OCI-LY1 (cell line): ENCODE results near the gene SLC35F6.
"Not testable (repeated sequence)": the region's sequence is repeated elsewhere in the genome, so short reads cannot be mapped to it uniquely, and the experiment has no call there.

Experiments
- EZH2 ChIP-seq: fragments of 200-600 bp; sonication (generic), shearing (Covaris generic); IDR thresholded peaks from 2 replicates; pipeline ENCODE4 v1.8.0; 2017; ENCODE audit warnings: borderline replicate concordance, mixed run types, mild to moderate bottlenecking, antibody characterized with exemption, low read length, moderate library complexity, mixed read lengths
- TF ChIP-seq, protein P1 (sequence below): fragments of 200-600 bp; sonication (generic), shearing (Covaris generic); IDR thresholded peaks from 2 replicates; pipeline ENCODE4 v1.5.1; 2017; ENCODE audit warnings: mild to moderate bottlenecking, antibody characterized with exemption, low read length, moderate library complexity, mixed read lengths

DNA sequence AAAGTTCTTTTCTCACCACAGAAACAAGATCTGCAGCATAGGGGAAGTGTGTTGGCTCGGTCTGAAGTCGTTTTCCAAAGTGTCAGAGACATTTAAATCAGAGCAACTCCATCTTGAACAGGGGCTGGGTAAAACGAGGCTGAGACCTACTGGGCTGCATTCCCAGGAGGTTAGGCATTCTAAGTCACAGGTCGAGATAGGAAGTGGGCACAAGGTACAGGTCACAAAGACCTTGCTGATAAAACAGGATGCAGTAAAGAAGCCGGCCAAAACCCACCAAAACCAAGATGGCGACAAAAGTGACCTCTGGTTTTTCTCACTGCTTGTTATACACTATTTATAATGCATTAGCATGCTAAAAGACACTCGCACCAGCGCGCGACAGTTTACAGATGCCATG lies 3.1 kb upstream of the SLC35F6 start:
- TF ChIP-seq, protein P1, sequence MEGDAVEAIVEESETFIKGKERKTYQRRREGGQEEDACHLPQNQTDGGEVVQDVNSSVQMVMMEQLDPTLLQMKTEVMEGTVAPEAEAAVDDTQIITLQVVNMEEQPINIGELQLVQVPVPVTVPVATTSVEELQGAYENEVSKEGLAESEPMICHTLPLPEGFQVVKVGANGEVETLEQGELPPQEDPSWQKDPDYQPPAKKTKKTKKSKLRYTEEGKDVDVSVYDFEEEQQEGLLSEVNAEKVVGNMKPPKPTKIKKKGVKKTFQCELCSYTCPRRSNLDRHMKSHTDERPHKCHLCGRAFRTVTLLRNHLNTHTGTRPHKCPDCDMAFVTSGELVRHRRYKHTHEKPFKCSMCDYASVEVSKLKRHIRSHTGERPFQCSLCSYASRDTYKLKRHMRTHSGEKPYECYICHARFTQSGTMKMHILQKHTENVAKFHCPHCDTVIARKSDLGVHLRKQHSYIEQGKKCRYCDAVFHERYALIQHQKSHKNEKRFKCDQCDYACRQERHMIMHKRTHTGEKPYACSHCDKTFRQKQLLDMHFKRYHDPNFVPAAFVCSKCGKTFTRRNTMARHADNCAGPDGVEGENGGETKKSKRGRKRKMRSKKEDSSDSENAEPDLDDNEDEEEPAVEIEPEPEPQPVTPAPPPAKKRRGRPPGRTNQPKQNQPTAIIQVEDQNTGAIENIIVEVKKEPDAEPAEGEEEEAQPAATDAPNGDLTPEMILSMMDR: not testable (repeated sequence)
- TF ChIP-seq EZH2: not testable (repeated sequence)
